Fibroblast of lung (primary cell): ENCODE measurements around the gene LYPD6. TPM values are rescaled to one million over a fixed set of nuclear protein-coding genes. Genes with fewer than 3 reads are reported as not detected.

ENCODE experiments used
- DNase-seq, 2 donors: peaks; one replicate each; pipeline versions ENCODE4 v3.0.0 to v3.0.0-alpha.2; 2010; ENCODE audit warnings: low read depth in 2 of 2
- H2AFZ ChIP-seq: 2 replicates; pipeline ENCODE4 v1.5.1; 2012; ENCODE audit warnings: low read length, control low read depth, inconsistent platforms
- H3K27ac ChIP-seq: 2 replicates; pipeline ENCODE4 v1.5.1; 2011; ENCODE audit warnings: low read length, control low read depth; ENCODE audit not compliant: insufficient read depth
- H3K27me3 ChIP-seq: 2 replicates; pipeline ENCODE4 v1.5.1; 2011; ENCODE audit warnings: mild to moderate bottlenecking, low read length; ENCODE audit not compliant: control insufficient read depth, insufficient read depth
- H3K36me3 ChIP-seq: 2 replicates; pipeline ENCODE4 v1.5.1; 2011; ENCODE audit warnings: low read length; ENCODE audit not compliant: control insufficient read depth, insufficient read depth
- H3K4me1 ChIP-seq: 2 replicates; pipeline ENCODE4 v1.5.1; 2011; ENCODE audit warnings: low read length; ENCODE audit not compliant: control insufficient read depth, insufficient read depth; ENCODE audit errors: extremely low read depth
- H3K4me2 ChIP-seq: 2 replicates; pipeline ENCODE4 v1.5.1; 2011; ENCODE audit warnings: low read length, control low read depth; ENCODE audit not compliant: insufficient read depth; ENCODE audit errors: extremely low read depth
- H3K4me3 ChIP-seq, 4 experiments: fragments of 200-600 bp in 1 of 4; sonication (generic) in 1 of 4; replicated peaks in 1 of 4; 2 replicates each; pipeline ENCODE4 v1.5.1; 2011 to 2016; ENCODE audit warnings: low read length in 4 of 4, low read depth in 3 of 4, mild to moderate bottlenecking in 3 of 4, control low read depth in 2 of 4, inconsistent platforms in 1 of 4, mixed read lengths in 1 of 4; ENCODE audit not compliant: insufficient read depth in 1 of 4; ENCODE audit errors: control extremely low read depth in 1 of 4
- H3K79me2 ChIP-seq: 2 replicates; pipeline ENCODE4 v1.5.1; 2012; ENCODE audit warnings: mild to moderate bottlenecking, low read length, inconsistent platforms; ENCODE audit not compliant: control insufficient read depth, insufficient read depth
- H3K9ac ChIP-seq: 2 replicates; pipeline ENCODE4 v1.5.1; 2011; ENCODE audit warnings: mild to moderate bottlenecking, low read length, control low read depth; ENCODE audit not compliant: insufficient read depth
- H3K9me3 ChIP-seq: 2 replicates; pipeline ENCODE4 v1.5.1; 2012; ENCODE audit warnings: low read depth, low read length; ENCODE audit not compliant: control insufficient read depth, insufficient read depth
- H4K20me1 ChIP-seq: 2 replicates; pipeline ENCODE4 v1.5.1; 2011; ENCODE audit warnings: low read length; ENCODE audit not compliant: control insufficient read depth, insufficient read depth; ENCODE audit errors: extremely low read depth
- EZH2 ChIP-seq: IDR thresholded peaks from 2 replicates; pipeline ENCODE4 v1.5.1; 2012; ENCODE audit warnings: low read length, control low read depth, mild to moderate bottlenecking; ENCODE audit errors: missing control alignments
- polyA plus RNA-seq, 2 donors: library from polyadenylated mRNA; depleted of rRNA in 1 of 2; stranded (reverse) in 1 of 2; unstranded in 1 of 2; fragments of >200 nt; gene quantifications; 2 replicates each; pipeline ENCODE4 v1.2.1, GENCODE V29; 2011 to 2012; ENCODE audit warnings: missing spikeins in 1 of 2
- total RNA-seq: library from RNA; depleted of rRNA; stranded (reverse); fragments of >200 nt; gene quantifications from 2 replicates; pipeline ENCODE4 v1.2.1, GENCODE V29; 2014
- TF ChIP-seq, protein P1 (sequence below), 2 donors: IDR thresholded peaks in 1 of 2; conservative IDR thresholded peaks in 1 of 2; 1 replicate in 1 of 2; 2 replicates in 1 of 2; pipeline ENCODE4 v1.5.1; 2011 to 2012; ENCODE audit warnings: low read length in 2 of 2, control low read depth in 1 of 2, inconsistent platforms in 1 of 2, low read depth in 1 of 2, mild to moderate bottlenecking in 1 of 2

The LYPD6 gene
- total and polyA plus RNA-seq, 2 donors (not counting 1 experiment from before 2014, with no cell fraction given): 0.17 to 3.7 TPM

DNA sequence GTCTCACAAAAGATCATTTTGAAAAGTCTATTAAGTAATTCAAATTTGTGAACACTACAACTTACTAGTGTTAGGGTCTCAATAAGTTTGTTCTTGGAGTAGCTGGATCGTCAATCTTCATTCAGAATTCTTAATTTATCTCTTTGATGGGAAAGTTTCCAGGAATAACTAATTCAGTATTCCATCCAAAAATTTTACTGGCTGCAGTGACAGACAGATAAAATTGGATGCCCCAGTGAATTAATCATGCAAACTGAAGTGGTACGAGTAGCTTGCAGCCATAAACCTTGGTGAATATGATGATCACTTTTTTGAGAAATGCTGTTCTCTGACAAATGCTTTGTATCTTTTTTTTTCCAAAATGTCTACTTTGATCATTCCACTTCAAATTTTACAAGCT is 112.8 kb downstream of the LYPD6 start:
- no peaks in the 10 kb centered on the region for H3K4me1 ChIP-seq
- H4K20me1 ChIP-seq: no peaks in the 10 kb centered on the region
- no peak overlapping the region for H3K9ac ChIP-seq
- no peaks in the 10 kb centered on the region for H3K9me3 ChIP-seq
- H3K4me2 ChIP-seq: no peak overlapping the region
- TF ChIP-seq, protein P1, sequence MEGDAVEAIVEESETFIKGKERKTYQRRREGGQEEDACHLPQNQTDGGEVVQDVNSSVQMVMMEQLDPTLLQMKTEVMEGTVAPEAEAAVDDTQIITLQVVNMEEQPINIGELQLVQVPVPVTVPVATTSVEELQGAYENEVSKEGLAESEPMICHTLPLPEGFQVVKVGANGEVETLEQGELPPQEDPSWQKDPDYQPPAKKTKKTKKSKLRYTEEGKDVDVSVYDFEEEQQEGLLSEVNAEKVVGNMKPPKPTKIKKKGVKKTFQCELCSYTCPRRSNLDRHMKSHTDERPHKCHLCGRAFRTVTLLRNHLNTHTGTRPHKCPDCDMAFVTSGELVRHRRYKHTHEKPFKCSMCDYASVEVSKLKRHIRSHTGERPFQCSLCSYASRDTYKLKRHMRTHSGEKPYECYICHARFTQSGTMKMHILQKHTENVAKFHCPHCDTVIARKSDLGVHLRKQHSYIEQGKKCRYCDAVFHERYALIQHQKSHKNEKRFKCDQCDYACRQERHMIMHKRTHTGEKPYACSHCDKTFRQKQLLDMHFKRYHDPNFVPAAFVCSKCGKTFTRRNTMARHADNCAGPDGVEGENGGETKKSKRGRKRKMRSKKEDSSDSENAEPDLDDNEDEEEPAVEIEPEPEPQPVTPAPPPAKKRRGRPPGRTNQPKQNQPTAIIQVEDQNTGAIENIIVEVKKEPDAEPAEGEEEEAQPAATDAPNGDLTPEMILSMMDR (conservative IDR thresholded peaks at IDR 0.05 in 1 of 2, IDR thresholded peaks at IDR 0.05 in 1 of 2; ENCODE audit: low read depth in 1 of 2, low read length in 2 of 2): no peak
- TF ChIP-seq EZH2: no peak
- no peaks in the 10 kb centered on the region for H3K79me2 ChIP-seq
- no peaks in the 10 kb centered on the region for H3K36me3 ChIP-seq
- H3K4me3 ChIP-seq: no peak overlapping the region
- no peak for DNase-seq
- H3K27ac ChIP-seq: no peak overlapping the region
- no peaks in the 10 kb centered on the region for H3K27me3 ChIP-seq
- H2AFZ ChIP-seq: no peak overlapping the region

DNA sequence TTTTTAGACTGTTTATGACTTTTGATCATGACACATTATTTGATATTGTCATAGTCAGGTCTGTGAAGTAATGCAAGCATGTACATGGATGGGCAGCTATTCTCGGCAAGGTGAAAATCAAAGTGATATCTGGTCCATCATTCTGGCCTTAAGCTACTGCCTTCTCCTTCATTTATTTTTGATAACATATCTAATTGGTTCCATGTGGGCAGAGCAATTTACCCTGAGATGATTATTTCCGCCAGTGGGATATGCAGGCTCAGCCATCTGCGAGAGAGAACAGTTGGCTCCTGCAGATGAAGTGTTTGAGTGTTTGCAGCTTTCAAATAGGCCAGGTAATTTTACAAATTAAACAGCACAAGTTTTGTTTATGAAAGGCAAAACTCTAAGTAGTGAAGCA is 116.4 kb downstream of the LYPD6 start:
- no peaks in the 10 kb centered on the region for H3K79me2 ChIP-seq
- no peak overlapping the region for H3K4me3 ChIP-seq
- H3K27me3 ChIP-seq: no peaks in the 10 kb centered on the region
- no peak overlapping the region for H3K27ac ChIP-seq
- DNase-seq: no peak
- H3K9ac ChIP-seq: no peak overlapping the region
- no peaks in the 10 kb centered on the region for H3K9me3 ChIP-seq
- no peaks in the 10 kb centered on the region for H3K36me3 ChIP-seq
- H3K4me2 ChIP-seq: no peak overlapping the region
- H4K20me1 ChIP-seq: no peaks in the 10 kb centered on the region
- no peak overlapping the region for H2AFZ ChIP-seq
- TF ChIP-seq, protein P1 (conservative IDR thresholded peaks at IDR 0.05 in 1 of 2, IDR thresholded peaks at IDR 0.05 in 1 of 2; ENCODE audit: low read depth in 1 of 2, low read length in 2 of 2): no peak
- TF ChIP-seq EZH2: no peak
- H3K4me1 ChIP-seq: no peaks in the 10 kb centered on the region

DNA sequence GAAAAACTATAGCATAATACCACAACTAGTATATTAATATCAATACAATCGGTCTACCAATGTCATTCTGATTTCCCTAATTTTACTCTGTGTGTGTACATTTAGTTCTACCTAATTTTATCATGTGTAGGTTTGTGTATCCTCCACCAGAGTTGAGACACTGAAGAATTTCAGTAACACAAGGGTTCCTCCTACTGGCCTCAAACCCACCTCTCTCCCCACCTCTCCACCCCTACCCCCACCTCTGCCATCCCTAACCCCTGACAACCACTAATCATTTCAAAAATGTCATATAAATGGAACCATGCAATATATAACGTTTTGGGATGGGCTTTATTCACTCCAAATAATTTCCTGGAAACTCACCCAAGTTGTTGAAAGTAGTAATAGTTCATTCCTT is 117.9 kb downstream of the LYPD6 start:
- TF ChIP-seq EZH2: no peak
- TF ChIP-seq, protein P1 (conservative IDR thresholded peaks at IDR 0.05 in 1 of 2, IDR thresholded peaks at IDR 0.05 in 1 of 2; ENCODE audit: low read depth in 1 of 2, low read length in 2 of 2): no peak
- Histone ChIP-seq H3K27me3 (no peaks in the 10 kb centered on the region), H4K20me1 (no peaks in the 10 kb centered on the region), H3K4me1 (no peaks in the 10 kb centered on the region), H3K36me3 (no peaks in the 10 kb centered on the region), H3K27ac (no peak overlapping the region), H3K79me2 (no peaks in the 10 kb centered on the region), H3K9me3 (no peaks in the 10 kb centered on the region), H3K4me3 (no peak overlapping the region), H3K4me2 (no peak overlapping the region), H2AFZ (no peak overlapping the region), H3K9ac (no peak overlapping the region)
- DNase-seq: no peak
